H9 (cell line): ENCODE results near the gene VAV1. TPM values are rescaled to one million over a fixed set of nuclear protein-coding genes. Genes with fewer than 3 reads are reported as not detected.

Experiments
- DNase-seq: peaks from one replicate; pipeline ENCODE4 v3.0.0-alpha.2; 2017
- H2AFZ ChIP-seq: one replicate; pipeline ENCODE4 v1.6.1; 2013; ENCODE audit warnings: mild to moderate bottlenecking, low read length, control low read depth, moderate library complexity
- H2AK5ac ChIP-seq: 2 replicates; pipeline ENCODE4 v1.6.1; 2013; ENCODE audit warnings: low read length, control low read depth, mixed read lengths; ENCODE audit not compliant: insufficient read length
- H2BK120ac ChIP-seq: one replicate; pipeline ENCODE4 v1.6.1; 2013; ENCODE audit warnings: low read depth, mild to moderate bottlenecking, low read length, control low read depth, inconsistent platforms; ENCODE audit not compliant: poor library complexity, severe bottlenecking
- H2BK12ac ChIP-seq: 2 replicates; pipeline ENCODE4 v1.6.1; 2013; ENCODE audit warnings: low read length, control low read depth, mixed read lengths, low read depth; ENCODE audit not compliant: insufficient read length
- H2BK15ac ChIP-seq: 2 replicates; pipeline ENCODE4 v1.6.1; 2013; ENCODE audit warnings: low read depth, low read length, control low read depth
- H2BK20ac ChIP-seq: one replicate; pipeline ENCODE4 v1.6.1; 2013; ENCODE audit warnings: low read depth, mild to moderate bottlenecking, low read length, control low read depth, inconsistent platforms; ENCODE audit not compliant: poor library complexity, severe bottlenecking
- H2BK5ac ChIP-seq: 2 replicates; pipeline ENCODE4 v1.6.1; 2013; ENCODE audit warnings: low read length, control low read depth, mixed read lengths; ENCODE audit not compliant: insufficient read length
- H3K14ac ChIP-seq: 2 replicates; pipeline ENCODE4 v1.6.1; 2013; ENCODE audit warnings: low read length, control low read depth; ENCODE audit not compliant: insufficient read depth
- H3K18ac ChIP-seq: 2 replicates; pipeline ENCODE4 v1.6.1; 2013; ENCODE audit warnings: low read depth, mild to moderate bottlenecking, mixed read lengths, low read length, control low read depth; ENCODE audit not compliant: insufficient read length
- H3K23ac ChIP-seq: 2 replicates; pipeline ENCODE4 v1.6.1; 2013; ENCODE audit warnings: low read length, control low read depth, mixed read lengths, low read depth; ENCODE audit not compliant: insufficient read length
- H3K23me2 ChIP-seq: 2 replicates; pipeline ENCODE4 v1.6.1; 2013; ENCODE audit warnings: low read depth, mild to moderate bottlenecking, mixed read lengths, low read length, control low read depth; ENCODE audit not compliant: insufficient read length, poor library complexity, severe bottlenecking
- H3K27ac ChIP-seq: 2 replicates; pipeline ENCODE4 v1.5.1; 2013; ENCODE audit warnings: low read length, control low read depth, mixed read lengths, low read depth; ENCODE audit not compliant: insufficient read length
- H3K27me3 ChIP-seq: 2 replicates; pipeline ENCODE4 v1.6.1; 2013; ENCODE audit warnings: low read length, control low read depth, inconsistent platforms; ENCODE audit not compliant: insufficient read depth
- H3K4ac ChIP-seq: 2 replicates; pipeline ENCODE4 v1.6.1; 2013; ENCODE audit warnings: low read depth, mild to moderate bottlenecking, control low read depth, inconsistent platforms, low read length, moderate library complexity
- H3K4me1 ChIP-seq: 2 replicates; pipeline ENCODE4 v1.6.1; 2013; ENCODE audit warnings: low read length, control low read depth, inconsistent platforms; ENCODE audit not compliant: insufficient read depth
- H3K4me2 ChIP-seq: 2 replicates; pipeline ENCODE4 v1.6.1; 2013; ENCODE audit warnings: low read length, control low read depth, mixed read lengths; ENCODE audit not compliant: insufficient read length, insufficient read depth
- H3K56ac ChIP-seq: 2 replicates; pipeline ENCODE4 v1.6.1; 2013; ENCODE audit warnings: low read depth, mild to moderate bottlenecking, mixed read lengths, low read length, control low read depth; ENCODE audit not compliant: insufficient read length
- H3K79me1 ChIP-seq: 2 replicates; pipeline ENCODE4 v1.6.1; 2013; ENCODE audit warnings: low read depth, mild to moderate bottlenecking, moderate library complexity, low read length, control low read depth, inconsistent platforms; ENCODE audit not compliant: insufficient read depth, poor library complexity, severe bottlenecking
- H3K79me2 ChIP-seq: 2 replicates; pipeline ENCODE4 v1.6.1; 2013; ENCODE audit warnings: low read length, control low read depth, inconsistent platforms; ENCODE audit not compliant: insufficient read depth
- H3K9ac ChIP-seq: 2 replicates; pipeline ENCODE4 v1.6.1; 2013; ENCODE audit warnings: low read length, control low read depth, mixed read lengths; ENCODE audit not compliant: insufficient read length; ENCODE audit errors: extremely low read depth
- H3K9me3 ChIP-seq: one replicate; pipeline ENCODE4 v1.6.1; 2013; ENCODE audit warnings: low read depth, low read length, inconsistent platforms; ENCODE audit not compliant: control insufficient read depth
- H3T11ph ChIP-seq: one replicate; pipeline ENCODE4 v1.6.1; 2013; ENCODE audit warnings: mild to moderate bottlenecking, low read length, control low read depth, inconsistent platforms
- H4K20me1 ChIP-seq: one replicate; pipeline ENCODE4 v1.6.1; 2013; ENCODE audit not compliant: control insufficient read depth, insufficient read length, insufficient read depth
- H4K5ac ChIP-seq: 2 replicates; pipeline ENCODE4 v1.6.1; 2013; ENCODE audit warnings: low read depth, mild to moderate bottlenecking, mixed read lengths, low read length, control low read depth; ENCODE audit not compliant: insufficient read length
- H4K8ac ChIP-seq: replicated peaks from 2 replicates; pipeline ENCODE4 v1.6.1; 2013; ENCODE audit warnings: low read length, control low read depth, mixed read lengths, low read depth; ENCODE audit not compliant: insufficient read length
- H4K91ac ChIP-seq: 2 replicates; pipeline ENCODE4 v1.6.1; 2013; ENCODE audit warnings: low read depth, mild to moderate bottlenecking, moderate library complexity, mixed read lengths, low read length, control low read depth; ENCODE audit not compliant: insufficient read length
- H3K27ac Mint-ChIP-seq, 3 experiments: 2 replicates in 2 of 3; 3 replicates in 1 of 3; pipeline ENCODE4 v1.8.0; 2020 to 2021; ENCODE audit warnings: mixed read lengths in 3 of 3, mild to moderate bottlenecking in 1 of 3, moderate library complexity in 1 of 3
- H3K27me3 Mint-ChIP-seq: 2 replicates; pipeline ENCODE4 v1.8.0; 2021; ENCODE audit warnings: low read depth, mild to moderate bottlenecking, moderate library complexity, mixed read lengths
- H3K36me3 Mint-ChIP-seq, 3 experiments: 2 replicates in 2 of 3; 3 replicates in 1 of 3; pipeline ENCODE4 v1.8.0; 2020 to 2021; ENCODE audit warnings: low read depth in 3 of 3, mixed read lengths in 3 of 3; ENCODE audit not compliant: insufficient read depth in 1 of 3
- H3K4me1 Mint-ChIP-seq, 2 experiments: 2 replicates each; pipeline ENCODE4 v1.8.0; 2020; ENCODE audit warnings: mixed read lengths in 2 of 2
- H3K4me3 Mint-ChIP-seq, 2 experiments: 2 replicates in 1 of 2; 3 replicates in 1 of 2; pipeline ENCODE4 v1.8.0; 2020 to 2021; ENCODE audit warnings: mild to moderate bottlenecking in 2 of 2, mixed read lengths in 2 of 2, moderate library complexity in 1 of 2
- H3K9me3 Mint-ChIP-seq, 2 experiments: 2 replicates in 1 of 2; 3 replicates in 1 of 2; pipeline ENCODE4 v1.8.0; 2020; ENCODE audit warnings: mild to moderate bottlenecking in 2 of 2, mixed read lengths in 2 of 2, moderate library complexity in 1 of 2
- WGBS: extraction: QIAGEN DNeasy Blood & Tissue Kit; methylation state at CpG from one replicate; pipeline ENCODE4 v1.1.7; 2013; ENCODE audit warnings: missing lambda C conversion rate, low lambda C conversion rate, mixed read lengths; ENCODE audit not compliant: insufficient read length; ENCODE audit errors: extremely low coverage; 5-methylcytosine and 5-hydroxymethylcytosine counted together
- total RNA-seq: library from RNA; stranded (reverse); gene quantifications from 2 replicates; pipeline ENCODE4 v1.2.1, GENCODE V29; 2021
- TF ChIP-seq, protein P1 (sequence below): fragments of 200-600 bp; sonication (generic); conservative IDR thresholded peaks from 3 replicates; pipeline ENCODE4 v1.8.0; 2021; ENCODE audit warnings: antibody characterized with exemption, mild to moderate bottlenecking

The VAV1 gene
- total RNA-seq, 1 experiment from 2014 or later = 0.90 TPM

DNA sequence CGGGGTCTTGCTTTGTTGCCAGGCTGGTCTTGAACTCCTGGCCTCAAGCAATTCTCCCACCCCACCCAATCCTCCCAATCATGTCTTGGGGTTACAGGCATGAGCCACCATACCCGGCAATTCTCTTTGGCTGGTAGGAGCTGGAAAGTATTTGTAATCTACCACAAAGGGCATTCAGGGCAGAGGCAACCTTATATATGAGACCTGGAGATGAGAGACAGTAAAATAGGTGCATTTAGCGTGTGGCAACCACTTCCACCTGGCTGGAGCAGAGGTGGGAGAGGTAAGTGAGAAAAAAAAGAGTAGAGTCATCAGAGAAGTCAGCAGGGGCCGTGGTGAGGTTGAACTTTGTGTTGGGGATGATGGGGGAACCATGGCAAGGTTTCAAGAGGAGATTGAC, 36.8 kb downstream of the VAV1 start:
- H2BK15ac ChIP-seq = no peak overlapping the region
- no peaks in the 10 kb centered on the region for H3K79me2 ChIP-seq
- no peak overlapping the region for H4K91ac ChIP-seq
- H3K4ac ChIP-seq = no peak overlapping the region
- no peak overlapping the region for H3K23ac ChIP-seq
- no peak overlapping the region for H2BK120ac ChIP-seq
- H3K36me3 Mint-ChIP-seq = peaks cover 0 to 7% (median 6%) of the 10 kb centered on the region in 3 experiments; a peak in 3 of 7 replicates
- no peak overlapping the region for H3K27ac ChIP-seq
- H2AK5ac ChIP-seq = no peak overlapping the region
- no CpG with 5 or more reads among the region's 4 CpGs for WGBS
- H2BK5ac ChIP-seq = no peak overlapping the region
- H3K27me3 Mint-ChIP-seq = peaks cover 20% of the 10 kb centered on the region
- H3K4me1 Mint-ChIP-seq = no peaks in the 10 kb centered on the region
- DNase-seq = no peak
- TF ChIP-seq, protein P1, sequence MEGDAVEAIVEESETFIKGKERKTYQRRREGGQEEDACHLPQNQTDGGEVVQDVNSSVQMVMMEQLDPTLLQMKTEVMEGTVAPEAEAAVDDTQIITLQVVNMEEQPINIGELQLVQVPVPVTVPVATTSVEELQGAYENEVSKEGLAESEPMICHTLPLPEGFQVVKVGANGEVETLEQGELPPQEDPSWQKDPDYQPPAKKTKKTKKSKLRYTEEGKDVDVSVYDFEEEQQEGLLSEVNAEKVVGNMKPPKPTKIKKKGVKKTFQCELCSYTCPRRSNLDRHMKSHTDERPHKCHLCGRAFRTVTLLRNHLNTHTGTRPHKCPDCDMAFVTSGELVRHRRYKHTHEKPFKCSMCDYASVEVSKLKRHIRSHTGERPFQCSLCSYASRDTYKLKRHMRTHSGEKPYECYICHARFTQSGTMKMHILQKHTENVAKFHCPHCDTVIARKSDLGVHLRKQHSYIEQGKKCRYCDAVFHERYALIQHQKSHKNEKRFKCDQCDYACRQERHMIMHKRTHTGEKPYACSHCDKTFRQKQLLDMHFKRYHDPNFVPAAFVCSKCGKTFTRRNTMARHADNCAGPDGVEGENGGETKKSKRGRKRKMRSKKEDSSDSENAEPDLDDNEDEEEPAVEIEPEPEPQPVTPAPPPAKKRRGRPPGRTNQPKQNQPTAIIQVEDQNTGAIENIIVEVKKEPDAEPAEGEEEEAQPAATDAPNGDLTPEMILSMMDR = no peak
- no peak overlapping the region; a peak in 1 of 7 replicates for H3K27ac Mint-ChIP-seq
- H4K20me1 ChIP-seq = no peaks in the 10 kb centered on the region
- no peaks in the 10 kb centered on the region for H3K4me1 ChIP-seq
- H4K8ac ChIP-seq = no peak overlapping the region
- no peaks in the 10 kb centered on the region for H3K79me1 ChIP-seq
- H2BK20ac ChIP-seq = no peak overlapping the region
- no peak overlapping the region for H3T11ph ChIP-seq
- no peak overlapping the region for H3K4me3 Mint-ChIP-seq
- H3K9me3 Mint-ChIP-seq = peaks cover 18 to 70% of the 10 kb centered on the region in 2 experiments
- no peak overlapping the region for H2BK12ac ChIP-seq
- no peak overlapping the region for H3K18ac ChIP-seq
- H3K56ac ChIP-seq = no peak overlapping the region
- H3K23me2 ChIP-seq = no peaks in the 10 kb centered on the region
- H3K9me3 ChIP-seq = no peaks in the 10 kb centered on the region
- no peak overlapping the region for H3K14ac ChIP-seq
- H2AFZ ChIP-seq = no peak overlapping the region
- H3K4me2 ChIP-seq = no peak overlapping the region
- H3K27me3 ChIP-seq = no peaks in the 10 kb centered on the region
- H3K9ac ChIP-seq = no peak overlapping the region
- no peak overlapping the region for H4K5ac ChIP-seq
